Esophagus muscularis mucosa (tissue), 4 donors: ENCODE measurements around the gene CCN6. TPM values are rescaled to one million over a fixed set of nuclear protein-coding genes. Genes with fewer than 3 reads are reported as not detected.
A peak's percentile ranks its signal among the peaks of the same experiment; 100 is the strongest.

Source experiments
- DNase-seq: peaks from one replicate; pipeline ENCODE4 v3.0.0-alpha.2; 2017; ENCODE audit errors: extremely low spot score
- H3K27ac ChIP-seq, 4 donors: fragments of 200-600 bp; sonication (generic); replicated peaks in 1 of 4; 1 replicate in 3 of 4; 2 replicates in 1 of 4; pipeline ENCODE4 v1.5.1; 2016 to 2019; ENCODE audit warnings: mild to moderate bottlenecking in 1 of 4
- H3K27me3 ChIP-seq, 4 donors: fragments of 200-600 bp; sonication (generic); one replicate each; pipeline versions ENCODE4 v1.5.1 to v1.6.0; 2016 to 2019
- H3K36me3 ChIP-seq, 4 donors: fragments of 200-600 bp; sonication (generic); one replicate each; pipeline ENCODE4 v1.5.1; 2016 to 2019
- H3K4me1 ChIP-seq, 4 donors: fragments of 200-600 bp; sonication (generic); one replicate each; pipeline ENCODE4 v1.5.1; 2016 to 2019
- H3K4me3 ChIP-seq, 4 donors: fragments of 200-600 bp; sonication (generic); 1 replicate in 2 of 4; 2 replicates in 2 of 4; pipeline ENCODE4 v1.5.1; 2016 to 2019; ENCODE audit warnings: mild to moderate bottlenecking in 4 of 4, moderate library complexity in 1 of 4
- H3K9me3 ChIP-seq, 4 donors: fragments of 200-600 bp; sonication (generic); 1 replicate in 3 of 4; 2 replicates in 1 of 4; pipeline ENCODE4 v1.5.1; 2016 to 2019
- CTCF ChIP-seq, 3 experiments: fragments of 200-600 bp in 2 of 3; fragments of 450-650 bp in 1 of 3; sonication (generic) in 2 of 3; IDR thresholded peaks; one replicate each; pipeline ENCODE4 v1.5.1; 2017 to 2019; ENCODE audit warnings: antibody characterized with exemption in 3 of 3, mild to moderate bottlenecking in 2 of 3, moderate library complexity in 1 of 3
- EP300 ChIP-seq: sonication (generic); formaldehyde crosslinking; IDR thresholded peaks from one replicate; pipeline ENCODE4 v1.6.1; 2017; ENCODE audit warnings: antibody characterized with exemption
- POLR2A ChIP-seq: fragments of 450-650 bp; IDR thresholded peaks from one replicate; pipeline ENCODE4 v1.6.1; 2017; ENCODE audit warnings: antibody characterized with exemption, moderate library complexity, mild to moderate bottlenecking, low read depth
- POLR2AphosphoS5 ChIP-seq, 2 donors: sonication (generic); formaldehyde crosslinking; IDR thresholded peaks; one replicate each; pipeline ENCODE4 v1.6.1; 2017; ENCODE audit warnings: antibody characterized with exemption in 2 of 2
- WGBS: methylation state at CpG from one replicate; pipeline ENCODE4 v1.1.5; 2018; 5-methylcytosine and 5-hydroxymethylcytosine counted together
- intact Hi-C: fragments of 100-400 bp; cut with DNase I; formaldehyde crosslinking; loops from one replicate; pipeline ENCODE4 v1.15.1; 2023
- total RNA-seq, 4 donors: library from RNA; depleted of rRNA; stranded (reverse); fragments of >200 nt; gene quantifications; one replicate each; pipeline versions ENCODE4 v1.1.0 to v1.2.1, GENCODE V29; 2016

Gene CCN6
- total RNA-seq, 4 donors from 2014 or later, result not detected

GRCh38 chr6:112029045-112029822 lies 24.7 kb upstream of the CCN6 start:
- Histone ChIP-seq H3K27me3 (no peaks in the 10 kb centered on the region), H3K27ac (peak overlapping the region in 1 of 4 donors; percentile 38), H3K4me3 (no peak overlapping the region), H3K4me1 (peaks cover 0 to 16% (median 8%) of the 10 kb centered on the region in 4 donors), H3K9me3 (no peaks in the 10 kb centered on the region), H3K36me3 (no peaks in the 10 kb centered on the region)
- no peak for DNase-seq
- intact Hi-C loops, result no loop called here
- TF ChIP-seq EP300 (no peak), CTCF (IDR thresholded peaks at IDR 0.05) (peak; percentile 44 to 59 (median 49))
- 88% methylated on average over 13 of the region's 15 CpGs for WGBS

- H3K9me3 ChIP-seq, result no peaks in the 10 kb centered on the region
- TF ChIP-seq CTCF (IDR thresholded peaks at IDR 0.05) (no peak), POLR2A (no peak), EP300 (no peak), POLR2AphosphoS5 (IDR thresholded peaks at IDR 0.05) (no peak)
- H3K36me3 ChIP-seq, result no peaks in the 10 kb centered on the region
- no peak overlapping the region for H3K4me3 ChIP-seq
- no peak for DNase-seq
- intact Hi-C loops, result no loop called here
- H3K27ac ChIP-seq, result peak overlapping the region in 3 of 4 donors; percentile 35 to 61 (median 38)
- no peaks in the 10 kb centered on the region for H3K27me3 ChIP-seq
- 90% methylated on average over 7 of the region's 7 CpGs for WGBS
- H3K4me1 ChIP-seq, result peaks cover 0 to 16% (median 8%) of the 10 kb centered on the region in 4 donors
These were observed 23.5 kb upstream of the CCN6 start for GRCh38 chr6:112030206-112030960.

GRCh38 chr6:112030961-112031660 lies 22.8 kb upstream of the CCN6 start:
- no peaks in the 10 kb centered on the region for H3K9me3 ChIP-seq
- 47% methylated on average over 3 of the region's 3 CpGs for WGBS
- H3K27me3 ChIP-seq, result no peaks in the 10 kb centered on the region
- H3K36me3 ChIP-seq, result no peaks in the 10 kb centered on the region
- no peak for TF ChIP-seq CTCF (IDR thresholded peaks at IDR 0.05)
- TF ChIP-seq POLR2AphosphoS5 (IDR thresholded peaks at IDR 0.05), result peak in 1 of 2 donors; percentile 29
- DNase-seq, result no peak
- peak overlapping the region in 3 of 4 donors; percentile 35 to 61 (median 38) for H3K27ac ChIP-seq
- H3K4me1 ChIP-seq, result peaks cover 0 to 17% (median 10%) of the 10 kb centered on the region in 4 donors
- intact Hi-C loops, result no loop called here
- no peak overlapping the region for H3K4me3 ChIP-seq

- intact Hi-C loops, result no loop called here
- Histone ChIP-seq H3K27me3 (no peaks in the 10 kb centered on the region), H3K4me1 (peaks cover 0 to 20% (median 10%) of the 10 kb centered on the region in 4 donors), H3K9me3 (no peaks in the 10 kb centered on the region), H3K27ac (no peak overlapping the region), H3K36me3 (no peaks in the 10 kb centered on the region), H3K4me3 (no peak overlapping the region)
- DNase-seq, result no peak
- 82% methylated on average over 6 of the region's 6 CpGs for WGBS
- TF ChIP-seq CTCF (IDR thresholded peaks at IDR 0.05) (no peak), POLR2AphosphoS5 (IDR thresholded peaks at IDR 0.05) (no peak), POLR2A (no peak), EP300 (no peak)
These were observed 21.9 kb upstream of the CCN6 start for GRCh38 chr6:112031960-112032359.
